Astrocyte of the spinal cord (primary cell): Measurements from ENCODE around the gene KCNC4.

Experiments used
- DNase-seq: peaks from one replicate; pipeline ENCODE4 v3.0.0; 2011; ENCODE audit warnings: low read depth, low spot score
- H3K4me3 ChIP-seq: 2 replicates; pipeline ENCODE4 v1.5.1; 2011; ENCODE audit warnings: low read depth, mild to moderate bottlenecking, low read length, moderate library complexity
- CTCF ChIP-seq: IDR thresholded peaks from 2 replicates; pipeline ENCODE4 v1.5.1; 2012; ENCODE audit warnings: low read depth, mild to moderate bottlenecking, low read length, inconsistent platforms
- in situ Hi-C: cut with HindIII; loops from 2 replicates; pipeline ENCODE4 v1.10.0; 2017; ENCODE audit warnings: low sequenced_read_pairs

Gene KCNC4

GRCh38 chr1:110203021-110203661, 7.0 kb upstream of the KCNC4 start:
- in situ Hi-C loops, result no loop called here
- DNase-seq, result peak; percentile 62
- TF ChIP-seq CTCF, result peak; percentile 81
- no peak overlapping the region for H3K4me3 ChIP-seq

- no peak overlapping the region for H3K4me3 ChIP-seq
- no peak for DNase-seq
- in situ Hi-C loops, result no loop called here
- TF ChIP-seq CTCF, result no peak
Observed at GRCh38 chr1:110205156-110205555, 5.0 kb upstream of the KCNC4 start.

GRCh38 chr1:110205591-110206155, 4.4 kb upstream of the KCNC4 start:
- DNase-seq, result no peak
- TF ChIP-seq CTCF, result no peak
- no peak overlapping the region for H3K4me3 ChIP-seq
- in situ Hi-C loops, result no loop called here

GRCh38 chr1:110206261-110206920, 3.7 kb upstream of the KCNC4 start:
- no peak for DNase-seq
- in situ Hi-C loops, result no loop called here
- TF ChIP-seq CTCF, result no peak
- H3K4me3 ChIP-seq, result no peak overlapping the region

- DNase-seq, result peak; percentile 34
- in situ Hi-C loops, result no loop called here
- peak; percentile 86 for TF ChIP-seq CTCF
- no peak overlapping the region for H3K4me3 ChIP-seq
Observed at GRCh38 chr1:110207831-110208230, 2.3 kb upstream of the KCNC4 start.

GRCh38 chr1:110208916-110209645, 1.0 kb upstream of the KCNC4 start:
- DNase-seq, result no peak
- no peak overlapping the region for H3K4me3 ChIP-seq
- no peak for TF ChIP-seq CTCF
- in situ Hi-C loops, result no loop called here
